Spleen (tissue), 7 donors: ENCODE data around the gene GPATCH11.

ENCODE experiments used
- POLR2A ChIP-seq, 3 donors: fragments of 450-650 bp; IDR thresholded peaks; one replicate each; pipeline ENCODE4 v1.5.1; 2017; ENCODE audit warnings: antibody characterized with exemption in 3 of 3, mild to moderate bottlenecking in 1 of 3
- TF ChIP-seq, protein P1 (sequence below), 11 experiments: fragments of 200-600 bp in 7 of 11; fragments of 450-650 bp in 4 of 11; sonication (generic) in 4 of 11; IDR thresholded peaks in 8 of 11; conservative IDR thresholded peaks in 3 of 11; 1 replicate in 7 of 11; 2 replicates in 4 of 11; pipeline versions ENCODE4 v1.4.0 to v1.8.0; 2016 to 2021; ENCODE audit warnings: antibody characterized with exemption in 11 of 11, inconsistent platforms in 4 of 11, mild to moderate bottlenecking in 1 of 11
- donor health status: DM: no; HTN: no; CAD: no; lungs with moderate emphysema.
- donor health status: DM: no; HTN: no; CAD: no.
- donor health status: DM: no; HTN: no; CAD: no.

DNA sequence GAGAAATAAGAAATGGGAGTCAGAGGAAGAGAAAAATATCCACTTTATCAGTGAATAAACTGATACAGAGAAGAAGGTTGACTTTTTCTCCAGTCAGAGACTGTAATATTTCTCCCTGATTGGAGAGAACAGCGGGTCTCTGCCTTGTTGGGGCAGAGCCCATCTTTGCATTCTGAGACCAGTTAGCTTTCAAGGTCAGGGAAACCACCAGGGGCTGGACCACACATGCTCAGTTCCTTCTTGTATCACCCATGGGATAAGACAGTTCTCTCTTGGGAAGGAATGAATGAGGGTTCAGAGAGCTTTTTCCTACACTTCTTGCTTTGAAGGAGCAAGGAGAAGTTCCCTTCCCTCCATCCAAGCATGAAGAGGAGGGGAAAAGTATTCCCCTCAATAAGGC lies 12.2 kb downstream of the GPATCH11 start:
- TF ChIP-seq, protein P1, sequence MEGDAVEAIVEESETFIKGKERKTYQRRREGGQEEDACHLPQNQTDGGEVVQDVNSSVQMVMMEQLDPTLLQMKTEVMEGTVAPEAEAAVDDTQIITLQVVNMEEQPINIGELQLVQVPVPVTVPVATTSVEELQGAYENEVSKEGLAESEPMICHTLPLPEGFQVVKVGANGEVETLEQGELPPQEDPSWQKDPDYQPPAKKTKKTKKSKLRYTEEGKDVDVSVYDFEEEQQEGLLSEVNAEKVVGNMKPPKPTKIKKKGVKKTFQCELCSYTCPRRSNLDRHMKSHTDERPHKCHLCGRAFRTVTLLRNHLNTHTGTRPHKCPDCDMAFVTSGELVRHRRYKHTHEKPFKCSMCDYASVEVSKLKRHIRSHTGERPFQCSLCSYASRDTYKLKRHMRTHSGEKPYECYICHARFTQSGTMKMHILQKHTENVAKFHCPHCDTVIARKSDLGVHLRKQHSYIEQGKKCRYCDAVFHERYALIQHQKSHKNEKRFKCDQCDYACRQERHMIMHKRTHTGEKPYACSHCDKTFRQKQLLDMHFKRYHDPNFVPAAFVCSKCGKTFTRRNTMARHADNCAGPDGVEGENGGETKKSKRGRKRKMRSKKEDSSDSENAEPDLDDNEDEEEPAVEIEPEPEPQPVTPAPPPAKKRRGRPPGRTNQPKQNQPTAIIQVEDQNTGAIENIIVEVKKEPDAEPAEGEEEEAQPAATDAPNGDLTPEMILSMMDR (IDR thresholded peaks at IDR 0.05 in 8 of 11, conservative IDR thresholded peaks at IDR 0.05 in 3 of 11) = no peak
- TF ChIP-seq POLR2A (IDR thresholded peaks at IDR 0.05) = no peak
